HPDE6-E6E7 (cell line): Measurements from ENCODE around the gene BPIFB6.

Experiments
- DNase-seq: peaks from one replicate; pipeline ENCODE4 v3.0.0; 2011; ENCODE audit warnings: missing footprints; ENCODE audit errors: extremely low spot score

Gene BPIFB6, protein sequence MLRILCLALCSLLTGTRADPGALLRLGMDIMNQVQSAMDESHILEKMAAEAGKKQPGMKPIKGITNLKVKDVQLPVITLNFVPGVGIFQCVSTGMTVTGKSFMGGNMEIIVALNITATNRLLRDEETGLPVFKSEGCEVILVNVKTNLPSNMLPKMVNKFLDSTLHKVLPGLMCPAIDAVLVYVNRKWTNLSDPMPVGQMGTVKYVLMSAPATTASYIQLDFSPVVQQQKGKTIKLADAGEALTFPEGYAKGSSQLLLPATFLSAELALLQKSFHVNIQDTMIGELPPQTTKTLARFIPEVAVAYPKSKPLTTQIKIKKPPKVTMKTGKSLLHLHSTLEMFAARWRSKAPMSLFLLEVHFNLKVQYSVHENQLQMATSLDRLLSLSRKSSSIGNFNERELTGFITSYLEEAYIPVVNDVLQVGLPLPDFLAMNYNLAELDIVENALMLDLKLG

DNA sequence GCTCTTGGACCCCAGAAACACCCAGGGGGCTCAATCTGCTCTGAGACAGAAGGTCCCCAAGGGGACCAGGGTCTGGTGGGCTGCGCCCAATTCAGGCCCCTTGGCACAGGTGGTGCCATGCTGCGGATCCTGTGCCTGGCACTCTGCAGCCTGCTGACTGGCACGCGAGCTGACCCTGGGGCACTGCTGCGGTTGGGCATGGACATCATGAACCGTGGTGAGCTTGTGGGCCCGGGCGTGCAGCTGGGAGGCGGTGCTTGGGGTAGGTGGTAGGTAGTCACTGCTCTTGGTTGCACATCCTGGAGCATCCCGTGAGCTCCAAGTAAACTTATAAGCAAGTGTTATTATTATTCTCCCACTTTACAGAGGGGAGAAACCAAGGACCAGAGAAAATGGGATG lies at the start of gene BPIFB6:
BPIFB6 (plus strand) TSS at position 118 of the 400 bp plus-strand sequence; CDS start at position 118, 0 bp downstream.
- DNase-seq, result no peak

GRCh38 chr20:32982617-32983458 lies 48.6 kb upstream of the BPIFB6 start:
- no peak for DNase-seq

DNA sequence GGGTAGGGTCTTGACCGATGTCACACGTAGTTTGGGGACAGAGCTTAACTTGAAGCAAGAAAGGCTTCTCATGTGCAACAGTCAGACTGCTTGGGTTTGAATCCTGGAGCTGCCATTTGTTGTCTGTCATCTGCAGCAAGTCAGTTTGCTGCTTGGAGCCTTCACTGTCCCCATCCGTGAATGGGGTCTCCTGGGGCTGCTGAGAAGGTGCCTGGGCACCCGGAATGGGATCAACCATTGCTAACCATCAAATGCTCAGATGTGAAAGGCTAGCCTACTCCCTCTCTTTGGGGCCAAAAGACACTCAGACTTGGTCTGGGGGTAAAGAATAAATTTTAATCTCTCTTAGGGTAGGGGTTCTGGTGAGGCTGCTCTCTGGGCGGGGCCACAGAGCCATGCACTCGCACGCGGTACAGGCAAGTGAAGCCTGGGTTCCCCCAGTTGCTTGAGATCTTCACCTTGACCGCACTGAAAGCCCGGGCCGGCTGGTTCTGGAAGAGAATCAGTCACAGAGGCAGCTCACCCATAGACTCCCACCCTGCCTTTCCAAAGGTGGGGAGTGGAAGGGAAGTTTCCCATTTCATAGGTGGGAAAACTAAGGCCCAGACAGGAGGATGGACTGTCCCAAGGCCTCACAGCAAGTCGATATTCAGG lies 47.9 kb upstream of the BPIFB6 start:
- DNase-seq, result no peak

- DNase-seq, result no peak
These were observed 47.3 kb upstream of the BPIFB6 start for GRCh38 chr20:32984196-32984595.

- DNase-seq, result no peak
These were observed 46.7 kb upstream of the BPIFB6 start for GRCh38 chr20:32984631-32985354.

DNA sequence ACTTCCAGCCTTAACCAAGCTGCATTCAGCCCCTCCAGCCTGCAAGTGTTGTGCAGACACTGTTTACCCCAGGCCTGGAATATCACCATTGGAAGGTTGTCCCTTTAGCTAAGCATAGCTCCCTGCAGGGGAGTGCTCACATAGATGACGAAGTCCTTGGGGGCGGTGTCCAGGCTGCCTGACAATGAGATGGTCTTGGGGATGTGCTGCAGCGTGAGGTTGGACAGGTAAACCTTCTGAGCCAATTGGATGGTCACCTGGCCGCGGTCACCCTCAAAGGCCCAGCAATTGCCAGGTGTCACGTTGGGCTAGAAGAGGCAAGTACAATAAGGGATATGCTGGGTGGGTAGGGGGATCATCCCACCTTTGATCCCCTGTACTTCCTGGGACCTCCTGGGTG lies 45.9 kb upstream of the BPIFB6 start:
- DNase-seq, result no peak

DNA sequence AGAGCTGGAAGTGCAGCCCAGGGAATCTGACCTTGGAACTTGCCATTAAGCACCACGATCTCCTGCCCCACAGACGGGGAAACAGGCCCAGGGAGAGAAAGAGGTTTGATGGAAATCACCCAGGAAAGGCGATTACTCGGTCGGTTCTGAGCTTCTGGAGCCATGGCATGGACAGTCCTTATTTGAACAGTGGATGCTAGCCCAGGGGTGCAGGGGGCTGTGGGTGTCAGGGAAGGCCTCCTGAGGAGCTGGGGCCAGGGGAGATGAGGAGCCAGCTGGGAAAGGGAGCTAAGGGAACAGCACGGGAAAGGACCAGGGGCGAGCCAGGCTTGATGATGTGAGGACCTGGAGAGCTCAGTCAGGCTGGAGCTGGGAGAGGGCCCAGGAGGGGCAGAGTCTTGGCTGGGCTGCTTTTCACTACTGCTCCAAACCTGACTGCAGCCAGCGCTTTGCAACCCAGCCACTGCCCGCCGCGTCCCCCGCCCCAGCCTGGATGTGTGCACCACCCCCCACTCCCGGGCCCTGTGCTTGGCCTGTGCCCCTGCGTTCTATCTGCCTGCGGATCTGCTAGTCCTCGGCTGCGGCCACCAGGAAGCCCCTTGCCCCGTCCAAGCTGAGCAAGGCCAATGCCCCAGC lies 45.0 kb upstream of the BPIFB6 start:
- no peak for DNase-seq

DNA sequence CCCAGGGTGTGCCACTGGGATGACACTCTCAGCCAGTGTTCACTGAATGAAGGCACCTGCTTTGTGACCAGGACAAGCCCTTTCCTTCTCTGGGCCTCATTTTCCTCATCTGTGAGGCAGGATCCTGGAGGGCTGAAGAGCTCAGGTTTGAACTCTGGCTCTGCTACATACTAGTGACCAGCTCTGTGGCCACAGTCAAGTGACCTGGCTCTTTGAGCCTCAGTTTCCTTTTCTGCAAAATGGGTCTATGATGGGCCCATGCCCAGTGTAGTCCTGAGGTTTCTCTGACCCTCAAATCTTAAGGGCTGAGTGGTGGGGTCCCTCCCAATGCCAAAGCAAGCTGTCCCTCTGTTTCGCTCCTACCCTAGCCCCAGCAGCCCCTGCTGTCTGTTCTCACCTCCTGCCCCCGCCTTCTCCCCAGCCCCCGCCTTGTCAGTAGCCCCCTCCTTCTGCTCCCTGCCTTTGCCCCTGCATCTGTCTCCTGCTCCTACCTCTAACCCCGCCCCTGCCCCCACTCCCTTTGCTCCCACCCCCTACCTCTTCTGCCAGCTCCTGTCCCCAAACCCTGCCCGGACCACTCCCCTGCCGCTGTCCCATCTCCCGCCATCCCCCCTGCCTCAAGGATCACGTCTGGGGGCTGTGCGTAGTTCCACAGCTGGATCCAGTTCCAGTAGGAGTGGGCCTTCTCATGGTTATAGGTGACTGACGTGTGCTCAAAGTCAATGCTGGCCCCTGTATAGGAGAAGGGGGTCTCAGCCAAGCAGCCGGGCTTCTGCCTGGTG lies 44.2 kb upstream of the BPIFB6 start:
- no peak for DNase-seq

DNA sequence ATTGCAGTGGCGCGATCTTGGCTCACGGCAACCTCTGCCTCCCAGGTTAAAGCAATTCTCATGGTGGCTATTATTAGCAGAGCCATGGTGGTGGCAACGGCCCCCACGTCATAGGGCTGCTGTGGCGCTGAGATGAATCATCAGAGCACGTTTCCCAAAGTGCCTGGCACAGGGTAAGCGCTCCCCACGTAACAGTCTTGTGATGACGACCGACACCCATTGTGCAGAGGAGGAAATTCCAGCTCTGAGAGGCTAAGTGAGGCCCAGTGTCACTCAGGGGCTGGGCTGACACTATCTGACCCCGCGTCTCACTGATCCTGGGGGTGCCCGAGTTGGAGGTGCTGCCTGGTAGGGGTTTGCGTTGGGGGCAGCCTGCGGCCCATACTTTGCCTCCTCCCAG lies 43.4 kb upstream of the BPIFB6 start:
- DNase-seq, result no peak

GRCh38 chr20:32989507-32990283 lies 41.8 kb upstream of the BPIFB6 start:
- DNase-seq, result no peak

GRCh38 chr20:32990426-32990825 lies 41.0 kb upstream of the BPIFB6 start:
- DNase-seq, result no peak

DNA sequence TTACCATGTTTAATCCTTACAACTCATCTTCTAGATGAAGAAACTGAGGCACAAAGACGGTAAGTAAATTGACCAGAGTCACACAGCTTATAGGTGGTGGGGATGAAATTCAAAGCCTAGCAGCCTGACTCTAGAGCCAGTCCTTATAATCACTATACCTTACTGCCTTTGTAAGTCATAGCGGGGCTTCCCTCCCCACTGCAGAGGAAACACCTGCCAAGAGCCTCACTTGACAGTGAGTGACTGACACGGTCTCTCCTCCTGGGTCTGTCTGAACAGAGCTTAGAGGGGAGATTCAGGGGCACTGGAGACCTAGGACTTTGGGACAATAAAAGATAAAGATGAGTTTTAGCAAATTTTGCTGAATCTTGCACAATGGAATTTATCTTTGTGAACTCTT lies 40.1 kb upstream of the BPIFB6 start:
- DNase-seq, result no peak

GRCh38 chr20:32991792-32992641 lies 39.4 kb upstream of the BPIFB6 start:
- no peak for DNase-seq

DNA sequence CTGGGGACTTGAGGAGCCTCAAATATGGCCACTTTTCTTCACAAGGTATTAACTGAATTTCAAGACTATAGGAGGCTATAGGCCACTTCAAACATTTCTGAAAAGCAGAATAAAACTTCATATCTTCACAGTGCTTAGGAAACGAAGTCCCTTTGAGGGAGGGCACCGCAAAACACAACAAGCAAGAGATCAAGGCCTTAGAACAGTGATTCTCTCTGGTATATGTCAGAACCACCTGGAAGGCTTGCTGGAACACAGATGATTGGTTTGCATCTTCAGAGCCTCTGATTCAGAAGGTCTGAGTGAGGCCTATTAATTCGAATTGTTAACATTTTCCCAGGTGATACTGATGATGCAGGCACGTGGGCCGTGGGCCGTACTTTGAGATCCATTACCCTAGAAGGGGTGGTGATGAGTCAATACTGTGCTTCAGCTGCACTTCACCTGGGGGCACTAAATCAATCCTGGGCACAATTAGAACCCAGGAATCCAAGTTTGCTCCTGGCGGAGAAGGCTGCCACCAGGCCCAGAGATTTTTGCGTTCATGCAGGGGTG lies 37.9 kb upstream of the BPIFB6 start:
- DNase-seq, result no peak

DNA sequence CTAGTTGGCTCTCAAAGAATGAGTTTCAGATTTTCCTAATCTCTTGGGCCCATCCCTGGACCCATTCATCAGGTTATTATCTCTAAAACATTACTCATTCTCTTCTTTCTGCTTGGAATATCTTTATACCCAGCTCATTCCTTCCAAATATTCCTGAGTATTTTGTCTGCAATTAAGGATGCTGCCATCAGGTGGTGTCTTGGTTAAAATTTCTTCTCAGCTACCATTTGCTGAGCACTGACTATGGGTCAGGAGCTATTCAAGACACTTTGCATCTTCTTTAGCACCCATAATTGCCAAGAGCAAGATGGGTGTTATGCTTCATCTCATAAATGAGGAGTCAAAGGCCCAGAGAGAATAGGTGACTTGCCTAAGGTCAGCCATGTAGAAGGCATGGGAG lies 35.6 kb upstream of the BPIFB6 start:
- no peak for DNase-seq

- no peak for DNase-seq
These were observed 34.0 kb upstream of the BPIFB6 start for GRCh38 chr20:32997431-32997830.

GRCh38 chr20:32999603-33000250 lies 31.7 kb upstream of the BPIFB6 start:
- DNase-seq, result no peak
